HG02884 (cell line): ENCODE results near the gene SLC35G6.
"Not testable (repeated sequence)": the region's sequence is repeated elsewhere in the genome, so short reads cannot be mapped to it uniquely, and the experiment has no call there.

Experiments used
- ATAC-seq: cut with Tn5 transposase; IDR thresholded peaks from one replicate; pipeline ENCODE4 v1.9.1; 2021; ENCODE audit warnings: mild to moderate bottlenecking, moderate library complexity; ENCODE audit not compliant: unreplicated experiment

Gene SLC35G6

GRCh38 chr17:7459961-7460545, 21.2 kb upstream of the SLC35G6 start:
- no peak for ATAC-seq

DNA sequence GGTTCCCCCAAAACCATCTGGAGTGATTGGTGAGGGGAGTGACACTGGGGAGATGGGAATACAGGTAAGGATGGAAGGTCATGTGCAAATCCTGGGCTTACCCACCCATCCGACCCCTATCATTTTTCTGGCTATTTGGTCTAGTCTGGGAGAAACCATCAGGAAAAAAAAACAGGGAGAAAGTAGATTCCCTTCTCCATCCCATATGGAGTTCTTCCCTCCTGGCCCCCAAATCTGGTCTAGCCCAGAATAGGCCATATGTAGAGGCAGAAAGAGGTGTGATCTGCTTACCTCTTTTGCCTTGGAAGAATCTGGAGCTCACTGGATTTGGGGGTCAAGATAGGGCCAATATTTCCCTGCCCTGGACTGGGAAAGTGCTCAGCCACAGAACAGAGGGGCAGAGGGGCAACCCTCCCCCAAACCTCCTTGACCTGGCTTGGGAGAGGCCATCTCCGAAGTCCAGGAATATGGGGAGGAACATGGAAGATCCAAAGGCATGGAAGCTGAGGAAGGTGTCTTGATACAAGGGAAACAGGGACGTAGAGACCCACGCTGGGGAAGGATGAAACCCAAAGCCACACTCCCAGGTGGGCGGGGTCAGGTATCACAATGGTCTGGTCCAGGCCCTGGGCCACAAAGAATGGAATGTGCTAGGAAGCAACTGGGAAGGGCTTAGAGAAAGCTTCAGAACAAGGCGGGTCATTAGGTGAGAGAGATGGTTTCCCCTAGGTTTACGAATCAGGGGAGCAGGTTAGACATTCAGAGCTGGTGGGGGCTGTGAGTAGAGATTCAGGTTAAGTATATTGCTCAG, 20.2 kb upstream of the SLC35G6 start:
- no peak for ATAC-seq

GRCh38 chr17:7462474-7463371, 18.5 kb upstream of the SLC35G6 start:
- ATAC-seq, result no peak

GRCh38 chr17:7463372-7463846, 17.8 kb upstream of the SLC35G6 start:
- ATAC-seq, result no peak

DNA sequence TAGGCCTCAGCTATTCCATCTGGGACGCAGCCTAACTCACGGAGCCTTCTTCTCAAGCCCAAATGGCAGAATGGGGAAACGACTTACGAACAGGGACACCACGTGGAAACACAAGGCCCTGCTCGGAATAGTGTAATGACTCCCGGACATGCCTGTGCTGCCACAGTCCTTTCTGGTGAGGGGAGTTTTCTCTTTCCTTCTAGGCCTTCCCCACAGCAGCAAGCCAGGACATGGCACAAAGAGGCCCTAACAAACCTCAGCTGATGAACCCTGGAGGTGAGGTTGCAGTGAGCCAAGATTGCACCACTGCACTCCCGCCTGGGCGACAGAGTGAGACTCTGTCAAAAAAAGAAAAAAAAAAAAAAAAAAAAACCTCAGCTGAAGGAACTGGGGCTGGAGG, 17.2 kb upstream of the SLC35G6 start:
- ATAC-seq, result no peak

DNA sequence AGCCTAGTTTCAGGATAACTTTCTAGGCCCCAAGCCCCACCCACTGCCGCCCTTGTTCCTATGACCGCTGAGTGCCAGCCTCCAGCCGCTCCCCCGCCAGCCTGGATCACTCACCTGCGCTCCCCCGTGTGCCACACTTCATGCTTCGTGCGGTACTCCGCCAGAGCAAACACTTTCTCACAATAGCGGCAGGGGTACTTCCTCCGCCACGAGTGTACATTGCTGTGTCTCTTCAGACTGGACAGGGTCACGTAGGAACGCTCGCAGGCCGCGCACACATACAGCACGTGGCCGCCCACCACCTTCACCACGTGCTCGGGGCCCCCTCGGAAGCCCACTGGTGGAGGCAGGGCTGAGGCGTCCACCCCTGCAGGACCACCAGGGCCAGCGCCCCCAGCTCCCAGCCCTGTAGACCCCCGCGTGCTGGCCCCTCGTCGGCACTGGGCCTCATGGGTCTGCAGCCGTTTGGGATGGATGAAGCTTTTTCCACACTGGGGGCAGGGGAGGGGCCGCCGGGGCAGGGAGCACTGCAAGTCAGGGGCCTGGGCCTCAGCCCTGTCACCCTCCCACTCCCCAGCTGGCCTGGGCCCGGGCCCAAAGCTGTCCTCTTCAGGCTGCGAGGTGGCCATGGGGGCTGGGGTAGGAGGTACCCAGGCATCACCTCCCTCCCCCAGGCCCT, 15.5 kb upstream of the SLC35G6 start:
- ATAC-seq, result no peak

GRCh38 chr17:7466318-7466638, 15.0 kb upstream of the SLC35G6 start:
- ATAC-seq, result no peak

- no peak for ATAC-seq
Measured at GRCh38 chr17:7466639-7467341, 14.5 kb upstream of the SLC35G6 start.

DNA sequence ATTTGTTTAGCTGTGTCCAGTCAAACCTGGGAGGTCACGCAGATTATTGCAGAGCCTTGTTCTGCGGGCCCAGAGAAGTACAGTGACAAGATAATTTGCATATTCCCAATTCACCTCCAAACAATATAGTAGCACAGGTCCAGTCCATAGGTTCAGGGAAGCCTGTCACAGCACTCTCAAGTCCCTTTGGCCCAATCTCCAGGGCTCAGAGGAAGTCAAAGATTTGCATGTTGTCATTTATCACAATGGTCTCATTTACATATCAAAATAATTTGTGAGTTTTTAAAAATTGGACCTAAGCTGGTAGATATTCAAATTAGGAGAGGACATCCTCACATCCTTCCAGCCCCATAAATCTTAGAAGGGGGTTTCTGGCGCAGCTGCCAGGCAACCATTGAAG, 13.7 kb upstream of the SLC35G6 start:
- ATAC-seq, result no peak

DNA sequence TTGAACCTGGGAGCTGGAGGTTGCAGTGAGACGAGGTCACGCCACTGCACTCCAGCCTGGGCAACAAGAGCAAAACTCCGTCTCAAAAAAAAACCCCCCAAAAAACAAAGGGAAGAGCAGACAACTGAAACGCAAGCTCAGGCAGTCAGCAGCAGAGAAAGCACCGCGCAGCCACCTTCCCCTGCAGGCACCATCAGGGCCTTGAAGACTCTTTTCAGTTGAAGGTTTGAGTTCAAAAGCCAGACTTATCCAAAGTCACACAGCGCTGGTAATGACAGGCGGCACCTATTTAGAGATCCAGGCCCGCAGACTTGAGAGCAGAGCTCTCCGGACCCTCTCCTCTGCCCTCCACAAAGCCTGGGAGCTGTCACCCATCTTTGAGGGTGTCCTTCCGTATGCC, 13.0 kb upstream of the SLC35G6 start:
- no peak for ATAC-seq

GRCh38 chr17:7468804-7469389, 12.3 kb upstream of the SLC35G6 start:
- ATAC-seq, result no peak

DNA sequence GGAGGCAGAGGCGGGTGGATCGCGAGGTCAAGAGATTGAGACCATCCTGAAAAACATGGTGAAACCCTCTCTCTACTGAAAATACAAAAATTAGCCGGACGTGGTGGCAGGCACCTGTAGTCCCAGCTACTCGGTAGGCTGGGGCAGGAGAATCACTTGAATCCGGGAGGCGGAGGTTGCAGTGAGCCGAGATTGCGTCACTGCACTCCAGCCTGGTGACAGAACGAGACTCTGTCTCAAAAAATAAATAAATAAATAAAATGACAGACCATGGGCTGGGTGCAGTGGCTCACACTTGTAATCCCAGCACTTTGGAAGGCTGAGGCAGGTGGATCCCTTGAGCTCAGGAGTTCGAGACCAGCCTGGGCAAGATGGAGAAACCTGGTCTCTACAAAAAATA, 11.4 kb upstream of the SLC35G6 start:
- not testable (repeated sequence) for ATAC-seq

GRCh38 chr17:7470457-7470973, 10.7 kb upstream of the SLC35G6 start:
- not testable (repeated sequence) for ATAC-seq

- ATAC-seq, result no peak
Measured at GRCh38 chr17:7471729-7472128, 9.5 kb upstream of the SLC35G6 start.

- ATAC-seq, result not testable (repeated sequence)
Measured at GRCh38 chr17:7474767-7475166, 6.5 kb upstream of the SLC35G6 start.

- ATAC-seq, result no peak
Measured at GRCh38 chr17:7475764-7476422, 5.4 kb upstream of the SLC35G6 start.

GRCh38 chr17:7476494-7476893, 4.8 kb upstream of the SLC35G6 start:
- no peak for ATAC-seq

DNA sequence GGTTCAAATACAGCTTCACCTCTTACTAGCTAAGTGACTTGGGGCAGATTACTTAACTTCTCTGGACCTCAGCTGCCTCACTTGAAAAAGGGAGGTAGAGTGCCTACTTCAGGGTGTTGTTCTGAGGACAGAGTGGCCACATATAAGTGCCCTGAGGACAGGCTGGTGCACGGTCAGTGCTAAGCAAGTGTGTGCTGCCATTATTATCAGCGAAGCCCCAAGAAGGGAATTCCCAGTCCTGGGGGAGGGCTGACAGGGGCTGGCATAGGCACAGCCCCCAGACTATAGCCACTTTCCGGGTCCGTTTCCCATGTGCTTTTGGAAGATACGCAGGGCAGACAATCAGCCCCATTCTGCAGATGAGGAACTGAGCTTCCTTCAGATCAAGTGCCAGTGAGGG, 4.3 kb upstream of the SLC35G6 start:
- ATAC-seq, result no peak
